Measurements from ENCODE around the gene SLC22A31. TPM values are rescaled to one million over a fixed set of nuclear protein-coding genes. Genes with fewer than 3 reads are reported as not detected.

Gene SLC22A31
- total RNA-seq, 2 donors from 2014 or later = 0.75 TPM; not detected in 1

- H3K36me3 ChIP-seq = peaks cover 23% of the 10 kb centered on the region
- peaks cover 0 to 31% of the 10 kb centered on the region in 2 donors for H3K4me1 ChIP-seq
- H3K27me3 ChIP-seq = no peaks in the 10 kb centered on the region
- peaks cover 0 to 11% of the 10 kb centered on the region in 2 donors for H3K9me3 ChIP-seq
- H3K4me3 ChIP-seq = no peak overlapping the region
- no peak for DNase-seq (ENCODE audit: low spot score)
- no peak for TF ChIP-seq CTCF (IDR thresholded peaks at IDR 0.05)
- H3K27ac ChIP-seq = no peak overlapping the region
Observed at GRCh38 chr16:89152831-89153700, 47.3 kb downstream of the SLC22A31 start.

GRCh38 chr16:89150981-89151380 lies 49.4 kb downstream of the SLC22A31 start:
- no peak overlapping the region for H3K4me3 ChIP-seq
- H3K27ac ChIP-seq = no peak overlapping the region
- peaks cover 0 to 11% of the 10 kb centered on the region in 2 donors for H3K9me3 ChIP-seq
- no peak for DNase-seq (ENCODE audit: low spot score)
- H3K4me1 ChIP-seq = peaks cover 0 to 18% of the 10 kb centered on the region in 2 donors
- H3K27me3 ChIP-seq = no peaks in the 10 kb centered on the region
- no peak for TF ChIP-seq CTCF (IDR thresholded peaks at IDR 0.05)
- peaks cover 32% of the 10 kb centered on the region for H3K36me3 ChIP-seq

- Histone ChIP-seq H3K9me3 (peaks cover 0 to 11% of the 10 kb centered on the region in 2 donors), H3K4me3 (no peak overlapping the region), H3K27me3 (no peaks in the 10 kb centered on the region), H3K36me3 (peaks cover 39% of the 10 kb centered on the region), H3K4me1 (peaks cover 0 to 11% of the 10 kb centered on the region in 2 donors), H3K27ac (no peak overlapping the region)
- DNase-seq (ENCODE audit: low spot score) = no peak
- TF ChIP-seq CTCF (IDR thresholded peaks at IDR 0.05) = no peak
Observed at GRCh38 chr16:89150090-89150835, 50.1 kb downstream of the SLC22A31 start.

GRCh38 chr16:89149386-89149785 lies 51.0 kb downstream of the SLC22A31 start:
- no peak for DNase-seq (ENCODE audit: low spot score)

More at GRCh38 chr16:89149386-89149785, 51.0 kb downstream of the SLC22A31 start:
- Histone ChIP-seq H3K4me3 (no peak overlapping the region), H3K27me3 (no peaks in the 10 kb centered on the region), H3K36me3 (peaks cover 40% of the 10 kb centered on the region), H3K27ac (no peak overlapping the region), H3K4me1 (peaks cover 0 to 2% of the 10 kb centered on the region in 2 donors), H3K9me3 (peaks cover 0 to 11% of the 10 kb centered on the region in 2 donors)
- TF ChIP-seq CTCF (IDR thresholded peaks at IDR 0.05) = no peak

All from right atrium auricular region (tissue), 2 donors.